Adrenal gland (tissue), 12 donors: Measurements from ENCODE around the gene FYCO1. TPM values are rescaled to one million over a fixed set of nuclear protein-coding genes. Genes with fewer than 3 reads are reported as not detected.

Source experiments
- DNase-seq, 7 donors: peaks; one replicate each; pipeline ENCODE4 v3.0.0-alpha.2; 2019 to 2020
- H3K27ac ChIP-seq, 5 donors: fragments of 200-600 bp; sonication (generic) in 4 of 5; 1 replicate in 3 of 5; 2 replicates in 2 of 5; pipeline versions ENCODE4 v1.5.1 to v1.8.0; 2016 to 2020; ENCODE audit warnings: mild to moderate bottlenecking in 1 of 5
- H3K27me3 ChIP-seq: fragments of 200-600 bp; 2 replicates; pipeline ENCODE4 v1.8.0; 2021
- H3K36me3 ChIP-seq, 2 donors: fragments of 200-600 bp; replicated peaks in 1 of 2; 1 replicate in 1 of 2; 2 replicates in 1 of 2; pipeline versions ENCODE4 v1.5.1 to v1.8.0; 2018 to 2022
- H3K4me1 ChIP-seq, 2 donors: fragments of 200-600 bp; replicated peaks in 1 of 2; 1 replicate in 1 of 2; 2 replicates in 1 of 2; pipeline versions ENCODE4 v1.5.1 to v1.8.0; 2018 to 2021
- H3K4me3 ChIP-seq, 4 donors: fragments of 200-600 bp; sonication (generic) in 3 of 4; one replicate each; pipeline ENCODE4 v1.5.1; 2016 to 2018
- H3K9me3 ChIP-seq, 3 donors: fragments of 200-600 bp; sonication (generic) in 1 of 3; replicated peaks in 1 of 3; 1 replicate in 2 of 3; 2 replicates in 1 of 3; pipeline versions ENCODE4 v1.5.1 to v1.8.0; 2016 to 2021
- CTCF ChIP-seq, 6 experiments: fragments of 450-650 bp in 4 of 6; fragments of 200-600 bp in 2 of 6; sonication (generic) in 1 of 6; IDR thresholded peaks; 1 replicate in 5 of 6; 2 replicates in 1 of 6; pipeline versions ENCODE4 v1.5.1 to v1.8.0; 2016 to 2021; ENCODE audit warnings: antibody characterized with exemption in 6 of 6, mild to moderate bottlenecking in 2 of 6, moderate library complexity in 1 of 6
- POLR2A ChIP-seq, 2 donors: fragments of 450-650 bp; IDR thresholded peaks; one replicate each; pipeline ENCODE4 v1.6.1; 2017; ENCODE audit warnings: antibody characterized with exemption in 2 of 2, mild to moderate bottlenecking in 2 of 2, moderate library complexity in 1 of 2
- WGBS, 4 donors: extraction: QIAGEN DNeasy Blood & Tissue Kit in 2 of 4; methylation state at CpG; one replicate each; pipeline versions ENCODE4 v1.1.5 to v1.1.7; 2013 to 2017; 5-methylcytosine and 5-hydroxymethylcytosine counted together
- intact Hi-C, 2 donors: fragments of 100-400 bp; cut with DNase I; formaldehyde crosslinking; loops; one replicate each; pipeline versions ENCODE4 v1.14.1 to v1.15.0; 2022 to 2023
- polyA plus RNA-seq, 3 donors: library from polyadenylated mRNA; stranded (reverse); fragments of 200-250 nt in 2 of 3; fragments of 350-450 nt in 1 of 3; fragmentation: Illumina TruSeq in 1 of 3; extraction: RNeasy Lipid Tissue Mini Kit (QIAGEN cat#74804) in 1 of 3; gene quantifications; one replicate each; pipeline ENCODE4 v1.2.3, GENCODE V29; 2013 to 2014
- total RNA-seq, 9 donors: library from RNA; depleted of rRNA in 4 of 9; stranded (reverse); fragments of >200 nt in 4 of 9; fragments of 120-200 nt in 1 of 9; fragmentation: NEBNext Ultra II Directional in 1 of 9; extraction: Animal tissue kit (Norgen Biotek cat#: 25700) in 1 of 9; gene quantifications; one replicate each; pipeline versions ENCODE4 v1.1.0 to v1.2.4, GENCODE V29; 2013 to 2023
- donor health status: healthy with polysubstance abuse.
- donor health status: Bipolar disorder and iron deficiency.
- donor health status: DM: yes; HTN: yes; CAD: no.
- donor health status: DM: no; HTN: no; CAD: no.
- donor health status: DM: no; HTN: no; CAD: no.
- donor health status: DM: yes; HTN: yes; CAD: no.

The FYCO1 gene
- total and polyA plus RNA-seq, 12 donors = 12.3 to 74.3 (median 29.4) TPM

DNA sequence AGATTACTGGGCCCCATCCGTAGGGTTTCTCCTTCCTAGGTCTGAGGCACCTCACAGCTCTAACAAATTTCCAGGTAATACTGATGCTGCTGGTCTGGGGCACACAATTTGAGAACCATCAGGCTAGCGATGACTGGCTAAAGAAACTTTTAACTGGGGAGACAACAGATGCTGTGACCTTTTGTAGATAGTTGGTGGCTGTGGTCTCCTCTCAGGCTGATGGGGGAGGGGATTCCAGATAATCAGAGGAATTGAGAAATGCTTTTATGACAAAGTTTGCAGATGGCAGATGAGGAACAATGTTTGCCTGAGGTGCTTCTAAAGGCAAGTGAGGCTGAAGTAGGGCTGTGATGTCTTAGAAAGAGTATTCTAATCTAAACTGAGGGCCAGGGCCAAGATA lies 123.1 kb downstream of the FYCO1 start:
- Histone ChIP-seq H3K27ac (no peak overlapping the region), H3K9me3 (no peaks in the 10 kb centered on the region), H3K4me3 (no peak overlapping the region), H3K36me3 (no peaks in the 10 kb centered on the region), H3K4me1 (no peaks in the 10 kb centered on the region), H3K27me3 (no peaks in the 10 kb centered on the region)
- WGBS, 4 donors = 64 to 75% (median 71%) methylated on average over 2 of the region's 2 CpGs
- intact Hi-C loops = no loop called here
- no peak for TF ChIP-seq POLR2A (IDR thresholded peaks at IDR 0.05)
- TF ChIP-seq CTCF (IDR thresholded peaks at IDR 0.05) = no peak
- DNase-seq = no peak

DNA sequence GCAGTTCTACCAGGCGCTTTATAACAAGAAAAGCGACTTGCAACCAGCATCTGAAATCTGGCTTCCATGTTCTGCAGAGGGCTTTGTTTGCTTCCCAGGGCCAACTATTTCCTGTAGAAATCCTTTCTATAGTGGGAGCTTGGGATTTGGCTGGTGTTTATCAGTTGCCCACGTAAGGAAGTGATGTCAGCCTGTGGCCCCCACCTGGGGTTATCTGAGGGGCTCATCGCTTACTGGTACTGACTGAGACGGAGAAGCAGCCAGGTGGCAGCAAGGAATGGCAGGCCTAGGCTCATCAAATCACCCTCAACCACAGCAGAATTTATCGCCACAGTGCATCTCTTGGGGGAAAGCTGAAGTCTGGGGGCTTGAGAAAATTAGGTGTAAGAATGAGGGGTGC lies 123.8 kb downstream of the FYCO1 start:
- H3K27me3 ChIP-seq = no peaks in the 10 kb centered on the region
- 78 to 85% (median 80%) methylated on average over 6 of the region's 6 CpGs for WGBS, 4 donors
- no peak overlapping the region for H3K4me3 ChIP-seq
- H3K27ac ChIP-seq = no peak overlapping the region
- no peaks in the 10 kb centered on the region for H3K4me1 ChIP-seq
- intact Hi-C loops = no loop called here
- TF ChIP-seq CTCF (IDR thresholded peaks at IDR 0.05) = no peak
- no peak for TF ChIP-seq POLR2A (IDR thresholded peaks at IDR 0.05)
- H3K9me3 ChIP-seq = no peaks in the 10 kb centered on the region
- no peaks in the 10 kb centered on the region for H3K36me3 ChIP-seq
- no peak for DNase-seq

GRCh38 chr3:45870099-45870498 lies 125.5 kb downstream of the FYCO1 start:
- DNase-seq = no peak
- Histone ChIP-seq H3K27ac (no peak overlapping the region), H3K4me1 (no peaks in the 10 kb centered on the region), H3K36me3 (no peaks in the 10 kb centered on the region), H3K4me3 (no peak overlapping the region), H3K27me3 (no peaks in the 10 kb centered on the region), H3K9me3 (no peaks in the 10 kb centered on the region)
- no peak for TF ChIP-seq CTCF (IDR thresholded peaks at IDR 0.05)
- no peak for TF ChIP-seq POLR2A (IDR thresholded peaks at IDR 0.05)
- WGBS, 4 donors = 68 to 74% (median 69%) methylated on average over 4 of the region's 4 CpGs
- intact Hi-C loops = no loop called here

- intact Hi-C loops = no loop called here
- WGBS, 4 donors = 46 to 67% (median 56%) methylated on average over 3 of the region's 3 CpGs
- no peak overlapping the region for H3K27ac ChIP-seq
- no peaks in the 10 kb centered on the region for H3K27me3 ChIP-seq
- H3K36me3 ChIP-seq = no peaks in the 10 kb centered on the region
- H3K4me3 ChIP-seq = no peak overlapping the region
- H3K9me3 ChIP-seq = no peaks in the 10 kb centered on the region
- DNase-seq = no peak
- TF ChIP-seq CTCF (IDR thresholded peaks at IDR 0.05) = no peak
- no peak for TF ChIP-seq POLR2A (IDR thresholded peaks at IDR 0.05)
- no peaks in the 10 kb centered on the region for H3K4me1 ChIP-seq
Measured at GRCh38 chr3:45869638-45870037, 126.0 kb downstream of the FYCO1 start.
